Stimulated activated naive B cell treated with anti-CD40 and anti-IgM and Interleukin-4, amounts not matched to agents 10 μg/mL and 1 μg/mL and 100 μg/mL, for 72 hours (primary cell): ENCODE measurements around the gene PDIA6.
A peak's percentile ranks its signal among the peaks of the same experiment; 100 is the strongest.
"Not testable (repeated sequence)": the region's sequence is repeated elsewhere in the genome, so short reads cannot be mapped to it uniquely, and the experiment has no call there.

Experiments
- ATAC-seq, 2 donors: fragments of 150-1000 bp; cut with Tn5 transposase; replicated peaks; 2 replicates each; pipeline ENCODE4 v1.10.0; 2021; ENCODE audit warnings: moderate library complexity in 1 of 2
- DNase-seq: peaks from one replicate; pipeline ENCODE4 v3.0.0; 2021
- H3K27ac Mint-ChIP-seq: one replicate; pipeline ENCODE4 v1.8.0; 2022; ENCODE audit warnings: mild to moderate bottlenecking, mixed read lengths
- H3K27me3 Mint-ChIP-seq, 2 donors: one replicate each; pipeline ENCODE4 v1.8.0; 2022; ENCODE audit warnings: mixed read lengths in 2 of 2
- H3K36me3 Mint-ChIP-seq, 2 donors: one replicate each; pipeline ENCODE4 v1.8.0; 2022; ENCODE audit warnings: mixed read lengths in 2 of 2, mild to moderate bottlenecking in 1 of 2
- H3K4me1 Mint-ChIP-seq, 2 donors: one replicate each; pipeline ENCODE4 v1.8.0; 2022; ENCODE audit warnings: mixed read lengths in 2 of 2, mild to moderate bottlenecking in 1 of 2
- H3K4me3 Mint-ChIP-seq, 2 donors: one replicate each; pipeline ENCODE4 v1.8.0; 2022; ENCODE audit warnings: mild to moderate bottlenecking in 2 of 2, mixed read lengths in 2 of 2, moderate library complexity in 1 of 2
- H3K9me3 Mint-ChIP-seq, 2 donors: one replicate each; pipeline ENCODE4 v1.8.0; 2022; ENCODE audit warnings: mixed read lengths in 2 of 2, mild to moderate bottlenecking in 1 of 2

The PDIA6 gene

DNA sequence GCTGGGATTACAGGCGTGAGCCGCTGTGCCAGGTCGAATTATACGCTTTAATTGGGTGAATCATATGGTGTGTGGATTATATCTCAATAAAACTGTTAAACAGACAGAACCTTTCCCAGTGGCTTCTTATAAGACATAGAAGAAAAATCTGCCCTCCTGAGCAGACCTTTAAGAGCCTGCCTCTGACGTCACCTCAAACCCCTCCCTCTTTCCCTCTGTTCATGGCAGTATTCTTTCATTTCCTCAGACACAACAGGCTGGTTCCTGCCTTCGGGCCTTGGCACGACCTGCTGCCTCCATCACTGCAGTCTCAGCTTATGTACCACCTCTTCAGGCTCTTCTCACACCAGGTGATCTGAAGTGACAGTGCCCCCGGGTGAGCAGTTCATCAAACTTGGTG is 14.0 kb upstream of the PDIA6 start:
- H3K27ac Mint-ChIP-seq = no peak overlapping the region
- DNase-seq (no peak), ATAC-seq (no peak)
- H3K36me3 Mint-ChIP-seq = no peaks in the 10 kb centered on the region
- H3K9me3 Mint-ChIP-seq = no peaks in the 10 kb centered on the region
- peaks cover 44 to 57% of the 10 kb centered on the region in 2 donors for H3K27me3 Mint-ChIP-seq
- H3K4me1 Mint-ChIP-seq = no peaks in the 10 kb centered on the region
- no peak overlapping the region for H3K4me3 Mint-ChIP-seq

- Mint-ChIP-seq H3K36me3 (no peaks in the 10 kb centered on the region), H3K4me1 (no peaks in the 10 kb centered on the region), H3K27ac (no peak overlapping the region), H3K9me3 (no peaks in the 10 kb centered on the region), H3K27me3 (peaks cover 41 to 55% of the 10 kb centered on the region in 2 donors), H3K4me3 (no peak overlapping the region)
- ATAC-seq = no peak
- DNase-seq = no peak
These were observed 13.4 kb upstream of the PDIA6 start for GRCh38 chr2:10826026-10826425.

- H3K27ac Mint-ChIP-seq = no peak overlapping the region
- peaks cover 34 to 50% of the 10 kb centered on the region in 2 donors for H3K27me3 Mint-ChIP-seq
- ATAC-seq (no peak), DNase-seq (no peak)
- H3K4me3 Mint-ChIP-seq = no peak overlapping the region
- H3K36me3 Mint-ChIP-seq = no peaks in the 10 kb centered on the region
- H3K9me3 Mint-ChIP-seq = no peaks in the 10 kb centered on the region
- no peaks in the 10 kb centered on the region for H3K4me1 Mint-ChIP-seq
These were observed 11.6 kb upstream of the PDIA6 start for GRCh38 chr2:10824191-10824590.

DNA sequence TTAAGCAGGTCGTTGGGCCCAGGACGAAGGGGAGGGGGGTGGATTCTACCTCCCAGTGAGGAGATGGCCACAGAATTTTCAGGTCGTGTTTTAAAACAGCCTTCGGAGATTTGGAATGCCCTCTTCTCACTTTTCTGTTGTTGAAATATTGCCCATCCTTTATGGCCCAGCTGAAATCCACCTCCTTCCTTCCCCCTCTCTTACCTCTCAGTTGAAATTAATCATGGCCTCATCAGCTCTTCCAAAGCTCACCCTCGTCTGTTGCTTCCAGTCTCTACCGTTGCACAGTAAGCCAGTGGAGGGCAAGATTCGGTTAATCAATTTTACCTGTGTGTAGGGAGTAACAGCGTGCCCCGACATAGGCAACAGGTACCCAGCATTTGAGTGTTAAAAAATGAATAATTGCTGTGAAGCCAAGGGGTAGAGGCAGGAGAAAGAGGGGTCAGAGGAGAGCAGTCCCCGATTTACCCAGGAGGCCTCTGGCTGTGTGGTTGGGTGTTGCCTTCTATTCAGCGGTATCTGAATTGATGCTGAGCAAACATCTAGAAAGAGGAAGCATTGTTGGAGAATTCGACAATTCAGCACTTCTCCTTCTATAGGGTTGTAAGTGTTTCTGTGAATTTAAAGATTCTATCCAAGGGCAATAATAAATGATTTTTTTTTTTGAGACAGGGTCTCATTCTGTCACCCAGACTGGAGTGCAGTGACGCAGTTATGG is 8.6 kb upstream of the PDIA6 start:
- no peak overlapping the region for H3K4me3 Mint-ChIP-seq
- no peaks in the 10 kb centered on the region for H3K9me3 Mint-ChIP-seq

DNA sequence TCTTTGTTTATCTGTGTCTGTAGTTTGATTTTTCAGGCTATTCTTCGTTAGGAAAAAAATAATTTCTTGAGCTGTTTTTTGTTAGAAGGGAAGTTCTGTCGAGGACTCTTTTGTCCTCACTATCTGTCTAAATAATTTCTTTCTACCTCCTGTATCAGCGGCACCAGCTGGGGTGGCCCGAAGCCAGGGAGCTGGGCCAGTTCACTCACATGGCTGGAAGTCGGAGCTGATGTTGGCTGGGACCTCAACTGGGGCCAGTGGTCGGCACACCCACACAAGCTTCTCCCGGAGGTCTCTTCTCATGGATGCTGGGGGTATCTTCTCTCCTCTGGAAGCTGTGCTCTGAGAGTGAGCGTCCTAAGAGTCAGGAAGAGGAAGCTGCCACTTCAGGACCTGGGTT is 8.0 kb upstream of the PDIA6 start:
- DNase-seq = no peak
- H3K27ac Mint-ChIP-seq = no peak overlapping the region
- peaks cover 0 to 3% of the 10 kb centered on the region in 2 donors for H3K4me1 Mint-ChIP-seq
- no peaks in the 10 kb centered on the region for H3K9me3 Mint-ChIP-seq
- no peak for ATAC-seq
- H3K36me3 Mint-ChIP-seq = no peaks in the 10 kb centered on the region
- H3K27me3 Mint-ChIP-seq = peaks cover 30 to 46% of the 10 kb centered on the region in 2 donors
- H3K4me3 Mint-ChIP-seq = no peak overlapping the region

More for the DNA sequence above, 8.6 kb upstream of the PDIA6 start:
- ATAC-seq (no peak), DNase-seq (no peak)
- H3K4me1 Mint-ChIP-seq = peaks cover 0 to 3% of the 10 kb centered on the region in 2 donors
- H3K27ac Mint-ChIP-seq = no peak overlapping the region
- peaks cover 34 to 51% of the 10 kb centered on the region in 2 donors for H3K27me3 Mint-ChIP-seq
- no peaks in the 10 kb centered on the region for H3K36me3 Mint-ChIP-seq

DNA sequence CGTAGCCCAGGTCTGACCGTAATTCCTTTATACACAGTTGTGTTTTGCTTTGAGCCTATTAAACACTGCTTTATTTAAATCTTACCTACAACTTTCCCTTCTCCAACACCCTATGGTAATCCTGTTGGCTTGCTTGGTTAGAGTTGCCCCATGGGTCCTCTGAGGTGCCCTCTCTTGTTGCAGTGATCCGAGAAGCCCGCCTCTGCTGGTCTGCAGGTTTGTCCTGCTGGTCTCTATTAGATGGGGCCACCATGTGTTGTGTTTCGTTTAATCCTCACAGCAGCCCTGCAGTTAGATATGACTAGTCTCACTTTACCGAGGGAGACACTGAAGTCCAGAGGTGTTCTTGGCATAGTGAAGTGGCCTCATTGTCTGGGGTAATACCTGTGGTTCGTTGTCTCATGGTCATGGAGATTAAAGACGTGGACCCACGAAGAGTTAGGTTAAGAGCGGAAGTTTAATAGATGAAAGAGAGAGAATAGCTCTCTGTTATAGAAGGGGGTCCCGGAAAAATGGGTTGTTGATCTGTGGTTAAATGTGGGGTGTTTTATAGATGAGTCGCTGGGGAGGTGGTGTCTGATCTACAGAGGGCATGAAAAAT is 7.2 kb upstream of the PDIA6 start:
- no peaks in the 10 kb centered on the region for H3K36me3 Mint-ChIP-seq
- H3K4me3 Mint-ChIP-seq = no peak overlapping the region
- peaks cover 23 to 38% of the 10 kb centered on the region in 2 donors for H3K27me3 Mint-ChIP-seq
- H3K4me1 Mint-ChIP-seq = peaks cover 0 to 3% of the 10 kb centered on the region in 2 donors
- no peak for ATAC-seq
- no peaks in the 10 kb centered on the region for H3K9me3 Mint-ChIP-seq
- DNase-seq = no peak
- H3K27ac Mint-ChIP-seq = no peak overlapping the region

DNA sequence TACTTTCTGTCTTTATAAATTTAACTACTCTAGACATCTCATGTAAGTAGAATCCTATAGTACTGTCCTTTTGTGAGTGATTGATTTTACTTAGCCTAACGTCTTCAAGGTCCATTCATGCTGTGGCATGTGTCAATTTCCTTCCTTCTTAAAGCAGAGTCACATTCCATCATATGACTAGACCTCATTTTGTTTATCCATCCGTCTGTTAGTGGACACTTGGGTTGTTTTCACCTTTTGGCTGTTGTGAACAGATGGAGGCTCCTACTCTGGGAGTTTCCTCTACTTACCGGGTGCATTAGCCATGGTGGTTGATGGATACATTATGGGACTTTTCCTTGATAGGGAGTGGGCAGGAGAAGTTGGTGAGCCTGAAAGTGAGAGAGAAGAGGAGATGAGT is 6.4 kb upstream of the PDIA6 start:
- DNase-seq = no peak
- H3K27ac Mint-ChIP-seq = no peak overlapping the region
- H3K4me3 Mint-ChIP-seq = no peak overlapping the region
- no peak for ATAC-seq
- H3K4me1 Mint-ChIP-seq = peaks cover 0 to 3% of the 10 kb centered on the region in 2 donors
- H3K9me3 Mint-ChIP-seq = no peaks in the 10 kb centered on the region
- H3K36me3 Mint-ChIP-seq = no peaks in the 10 kb centered on the region
- peaks cover 20 to 34% of the 10 kb centered on the region in 2 donors for H3K27me3 Mint-ChIP-seq

DNA sequence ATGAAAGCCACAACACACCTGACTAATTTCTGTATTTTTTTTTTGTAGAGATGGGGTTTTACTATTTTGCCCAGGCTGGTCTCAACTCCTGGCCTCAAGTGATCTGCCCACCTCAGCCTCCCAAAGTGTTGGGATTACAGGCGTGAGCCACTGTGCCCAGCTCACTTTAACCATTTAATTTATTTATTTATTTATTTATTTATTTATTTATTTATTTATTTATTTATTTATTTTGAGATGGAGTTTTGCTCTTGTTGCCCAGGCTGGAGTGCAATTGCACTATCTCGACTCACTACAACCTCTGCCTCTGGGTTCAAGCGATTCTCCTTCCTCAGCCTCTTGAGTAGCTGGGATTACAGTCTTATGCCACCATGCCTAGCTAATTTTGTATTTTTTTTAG is 5.7 kb upstream of the PDIA6 start:
- H3K27ac Mint-ChIP-seq, H3K9me3 Mint-ChIP-seq, H3K36me3 Mint-ChIP-seq, H3K4me1 Mint-ChIP-seq, ATAC-seq, DNase-seq, H3K4me3 Mint-ChIP-seq: not testable (repeated sequence)
- H3K27me3 Mint-ChIP-seq = peaks cover 20 to 27% of the 10 kb centered on the region in 2 donors

- DNase-seq = no peak
- Mint-ChIP-seq H3K4me3 (no peak overlapping the region), H3K36me3 (no peaks in the 10 kb centered on the region), H3K4me1 (peaks cover 5% of the 10 kb centered on the region in 2 donors), H3K27me3 (peaks cover 20 to 24% of the 10 kb centered on the region in 2 donors), H3K27ac (no peak overlapping the region), H3K9me3 (no peaks in the 10 kb centered on the region)
- no peak for ATAC-seq
These were observed 4.8 kb upstream of the PDIA6 start for GRCh38 chr2:10817413-10817812.

DNA sequence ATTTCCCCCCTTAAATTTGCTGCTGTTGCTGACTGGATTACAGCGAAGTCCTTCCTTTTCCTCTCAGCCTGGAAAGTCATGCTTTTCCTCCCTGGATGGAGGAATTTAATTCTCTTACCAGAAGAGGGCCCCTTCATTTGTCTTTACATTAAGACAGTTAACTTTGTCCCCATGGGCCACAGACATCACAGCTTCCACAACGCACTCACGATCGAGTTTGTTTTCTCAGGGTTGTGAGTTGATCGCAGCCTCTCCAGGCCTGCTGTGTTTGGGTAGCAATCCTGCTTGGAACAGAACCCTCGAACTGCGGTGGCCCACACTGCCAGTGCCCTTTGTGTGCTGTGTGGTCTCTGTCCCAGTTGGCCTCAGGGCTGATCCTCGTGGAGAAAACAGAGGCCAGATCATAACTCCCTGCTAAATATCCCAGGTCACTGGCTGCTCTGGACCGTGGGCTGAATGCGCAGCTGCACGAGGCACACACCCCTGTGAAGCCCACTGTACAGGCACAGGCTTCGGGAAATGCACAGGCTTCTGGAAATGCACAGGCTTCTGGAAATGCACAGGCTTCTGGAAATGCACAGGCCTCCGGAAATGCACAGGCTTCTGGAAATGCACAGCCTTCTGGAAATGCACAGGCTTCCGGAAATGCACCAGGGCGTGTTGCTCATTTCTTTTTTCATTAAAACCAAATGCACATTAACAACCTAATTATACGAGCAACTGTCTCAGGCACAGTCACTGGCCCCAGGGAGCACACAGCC is 2.2 kb upstream of the PDIA6 start:
- peaks cover 15 to 25% of the 10 kb centered on the region in 2 donors for H3K4me1 Mint-ChIP-seq
- H3K4me3 Mint-ChIP-seq = no peak overlapping the region
- ATAC-seq (no peak), DNase-seq (no peak)
- peak overlapping the region; percentile 20 for H3K27ac Mint-ChIP-seq
- H3K9me3 Mint-ChIP-seq = no peaks in the 10 kb centered on the region
- peaks cover 5 to 22% of the 10 kb centered on the region in 2 donors for H3K36me3 Mint-ChIP-seq
- H3K27me3 Mint-ChIP-seq = peaks cover 9 to 10% of the 10 kb centered on the region in 2 donors

DNA sequence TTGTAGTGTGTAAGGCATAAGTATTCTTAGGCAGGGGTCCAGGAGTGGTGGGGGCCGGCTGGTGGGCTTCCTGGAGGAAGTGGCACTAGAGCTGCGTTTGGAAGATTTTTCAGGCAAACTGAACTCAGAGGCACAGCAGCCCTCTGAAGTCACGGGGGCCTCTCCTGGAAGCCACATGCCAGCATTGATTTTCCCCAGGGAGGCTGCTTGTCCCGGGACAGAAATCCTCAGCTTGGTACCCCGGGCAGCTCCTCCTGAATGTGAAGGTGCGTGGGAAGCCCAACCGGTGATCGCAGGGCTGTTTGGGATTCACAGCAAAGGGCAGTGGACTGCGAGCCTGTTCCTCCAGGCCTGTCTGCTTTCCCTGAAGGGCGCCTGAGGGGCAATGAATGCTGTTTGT is 1.6 kb upstream of the PDIA6 start:
- H3K27me3 Mint-ChIP-seq = peaks cover 6 to 9% of the 10 kb centered on the region in 2 donors
- H3K4me3 Mint-ChIP-seq = peak overlapping the region; percentile 17 to 29
- H3K9me3 Mint-ChIP-seq = no peaks in the 10 kb centered on the region
- peaks cover 17 to 28% of the 10 kb centered on the region in 2 donors for H3K4me1 Mint-ChIP-seq
- ATAC-seq (no peak), DNase-seq (no peak)
- H3K36me3 Mint-ChIP-seq = peaks cover 5 to 22% of the 10 kb centered on the region in 2 donors
- peak overlapping the region; percentile 73 for H3K27ac Mint-ChIP-seq

GRCh38 chr2:10813163-10814138 is 866 bp upstream of the PDIA6 start:
- Mint-ChIP-seq H3K36me3 (peaks cover 6 to 25% of the 10 kb centered on the region in 2 donors), H3K27ac (peak overlapping the region; percentile 79), H3K4me3 (peak overlapping the region; percentile 78 to 95), H3K4me1 (peaks cover 19 to 33% of the 10 kb centered on the region in 2 donors)
- H3K27me3 Mint-ChIP-seq, DNase-seq, ATAC-seq, H3K9me3 Mint-ChIP-seq: not testable (repeated sequence)

DNA sequence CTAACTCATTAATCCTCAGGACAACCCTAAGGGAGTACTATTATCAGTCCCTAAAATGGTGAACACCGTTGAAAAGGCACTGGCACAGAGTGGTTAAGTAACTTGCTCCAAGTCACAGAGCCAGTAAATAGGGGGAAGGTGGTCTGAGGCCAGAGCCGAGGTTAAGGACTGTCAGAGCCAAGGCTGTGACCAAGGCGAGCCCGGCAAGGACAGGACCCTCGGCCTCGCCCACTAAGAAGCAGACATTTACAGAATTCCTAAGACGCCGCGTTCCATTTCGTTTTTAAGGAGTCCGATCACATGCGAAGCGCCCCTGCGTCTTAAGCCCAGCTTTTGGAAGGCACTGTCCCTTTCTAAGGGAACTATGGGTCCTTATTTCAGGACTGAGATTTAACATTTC is 1.1 kb downstream of the PDIA6 start:
- peaks cover 24 to 48% of the 10 kb centered on the region in 2 donors for H3K4me1 Mint-ChIP-seq
- no peaks in the 10 kb centered on the region for H3K27me3 Mint-ChIP-seq
- H3K27ac Mint-ChIP-seq = peak overlapping the region; percentile 99
- DNase-seq (no peak), ATAC-seq (no peak)
- H3K36me3 Mint-ChIP-seq = peaks cover 14 to 36% of the 10 kb centered on the region in 2 donors
- H3K9me3 Mint-ChIP-seq = no peaks in the 10 kb centered on the region
- H3K4me3 Mint-ChIP-seq = peak overlapping the region; percentile 93 to 95
